GM11168 (cell line): ENCODE measurements around the gene PLCB3.
"Not testable (repeated sequence)": the region's sequence is repeated elsewhere in the genome, so short reads cannot be mapped to it uniquely, and the experiment has no call there.

Experiments
- in situ Hi-C: fragments of 300-500 bp; cut with MboI; formaldehyde crosslinking; loops from one replicate; pipeline ENCODE4 v1.12.0; 2022; ENCODE audit warnings: low sequenced_read_pairs; ENCODE audit not compliant: unreplicated experiment

The PLCB3 gene

DNA sequence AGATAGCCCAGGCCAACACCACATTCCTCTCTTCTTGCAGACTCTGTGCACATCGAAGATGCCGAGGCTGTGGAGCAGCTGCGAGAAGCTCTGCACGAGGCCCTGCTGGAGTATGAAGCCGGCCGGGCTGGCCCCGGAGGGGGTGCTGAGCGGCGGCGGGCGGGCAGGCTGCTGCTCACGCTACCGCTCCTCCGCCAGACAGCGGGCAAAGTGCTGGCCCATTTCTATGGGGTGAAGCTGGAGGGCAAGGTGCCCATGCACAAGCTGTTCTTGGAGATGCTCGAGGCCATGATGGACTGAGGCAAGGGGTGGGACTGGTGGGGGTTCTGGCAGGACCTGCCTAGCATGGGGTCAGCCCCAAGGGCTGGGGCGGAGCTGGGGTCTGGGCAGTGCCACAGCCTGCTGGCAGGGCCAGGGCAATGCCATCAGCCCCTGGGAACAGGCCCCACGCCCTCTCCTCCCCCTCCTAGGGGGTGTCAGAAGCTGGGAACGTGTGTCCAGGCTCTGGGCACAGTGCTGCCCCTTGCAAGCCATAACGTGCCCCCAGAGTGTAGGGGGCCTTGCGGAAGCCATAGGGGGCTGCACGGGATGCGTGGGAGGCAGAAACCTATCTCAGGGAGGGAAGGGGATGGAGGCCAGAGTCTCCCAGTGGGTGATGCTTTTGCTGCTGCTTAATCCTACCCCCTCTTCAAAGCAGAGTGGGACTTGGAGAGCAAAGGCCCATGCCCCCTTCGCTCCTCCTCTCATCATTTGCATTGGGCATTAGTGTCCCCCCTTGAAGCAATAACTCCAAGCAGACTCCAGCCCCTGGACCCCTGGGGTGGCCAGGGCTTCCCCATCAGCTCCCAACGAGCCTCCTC is 64.6 kb downstream of the PLCB3 start:
- in situ Hi-C loops: not testable (repeated sequence)

- in situ Hi-C loops: no loop called here
These were observed 65.5 kb downstream of the PLCB3 start for GRCh38 chr11:64316672-64317324.

- in situ Hi-C loops: no loop called here
These were observed 66.1 kb downstream of the PLCB3 start, which contains the start of gene TRMT112 for GRCh38 chr11:64317325-64317960. TSS of gene TRMT112 (minus strand) at chr11:64317559. CDS start at chr11:64317526, 33 bp downstream.

GRCh38 chr11:64317961-64318765 is 66.8 kb downstream of the PLCB3 start, which contains the start of gene PRDX5:
TSS of gene PRDX5 (plus strand) at chr11:64318121. CDS start at chr11:64318216, 95 bp downstream.
- in situ Hi-C loops: no loop called here
